ENCODE measurements around the gene ZNRF4. TPM values are rescaled to one million over a fixed set of nuclear protein-coding genes. Genes with fewer than 3 reads are reported as not detected.
"Not testable (repeated sequence)": the region's sequence is repeated elsewhere in the genome, so short reads cannot be mapped to it uniquely, and the experiment has no call there.

ZNRF4 gene
- total RNA-seq, 2 experiments from 2014 or later = not detected

DNA sequence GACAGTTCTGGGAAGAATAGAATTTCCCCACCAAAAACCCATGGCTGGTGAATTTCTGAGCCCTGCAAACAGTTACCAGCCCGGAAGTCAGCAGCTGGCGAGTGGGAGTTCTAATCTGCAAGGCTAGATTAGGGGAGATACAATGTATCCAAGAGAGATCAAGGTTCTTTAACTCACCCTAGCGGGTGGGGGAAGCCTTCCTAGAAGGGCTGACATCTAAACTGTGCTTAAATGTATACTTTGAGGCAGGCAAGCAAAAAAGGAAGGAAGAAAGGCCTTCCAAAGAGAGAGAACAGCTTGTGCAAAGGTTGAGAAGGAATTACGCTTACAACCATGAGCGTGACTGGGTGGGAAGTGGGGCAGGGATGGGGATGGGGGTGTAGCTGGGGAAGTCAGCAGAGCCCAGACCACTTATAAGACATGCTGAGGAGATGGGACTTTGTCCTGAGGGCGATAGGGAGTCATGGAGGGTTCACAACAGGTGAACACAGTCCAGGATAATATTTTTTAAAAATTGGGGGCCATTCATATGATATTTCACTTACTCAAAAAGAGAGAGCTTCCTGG lies 20.8 kb upstream of the ZNRF4 start:
- no peak for DNase-seq
- no peaks in the 10 kb centered on the region for H3K4me1 Mint-ChIP-seq
- no peak overlapping the region for H3K27ac Mint-ChIP-seq
- ChIA-PET POLR2A (no interaction called here), CTCF (no interaction called here)
- no peaks in the 10 kb centered on the region for H3K9me3 Mint-ChIP-seq
- H3K4me3 Mint-ChIP-seq = no peak overlapping the region
- peaks cover 13% of the 10 kb centered on the region for H3K27me3 Mint-ChIP-seq
- no peaks in the 10 kb centered on the region for H3K36me3 Mint-ChIP-seq (ENCODE audit: low read depth)

DNA sequence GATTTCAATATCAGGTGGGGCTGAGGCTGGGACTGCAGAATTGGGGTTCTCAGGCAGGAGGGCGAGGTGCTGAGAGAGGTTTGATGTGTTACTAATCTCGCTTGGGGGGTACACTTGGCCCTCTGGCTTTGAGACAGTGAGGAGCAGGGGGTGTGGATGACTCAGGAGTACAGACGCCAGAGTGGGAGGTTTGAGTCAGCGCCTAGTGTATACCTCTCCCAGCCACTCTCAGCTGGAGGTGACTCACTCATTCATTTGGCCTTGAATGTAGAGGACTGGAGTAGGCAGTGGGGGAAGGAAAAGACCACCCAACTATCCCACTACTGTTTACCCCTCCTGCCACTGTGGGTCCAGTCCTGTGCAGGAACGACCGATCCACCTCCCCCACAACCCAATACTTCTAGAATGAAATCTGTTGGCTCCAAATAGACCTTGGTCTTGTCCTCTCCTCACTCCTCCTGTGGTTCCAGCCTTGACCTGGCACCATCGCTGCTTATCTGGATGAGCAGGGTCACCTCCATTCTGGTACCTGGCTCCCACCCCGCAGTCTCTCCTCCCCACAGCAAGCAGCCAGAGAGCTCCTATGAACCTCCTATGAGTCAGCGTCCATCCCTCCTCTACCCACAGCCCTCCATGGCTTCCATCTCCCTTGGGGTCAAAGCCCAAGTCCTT lies 20.1 kb upstream of the ZNRF4 start:
- POLR2A ChIA-PET = no interaction called here
- Mint-ChIP-seq H3K4me1 (no peaks in the 10 kb centered on the region), H3K27ac (no peak overlapping the region), H3K27me3 (peaks cover 13% of the 10 kb centered on the region), H3K4me3 (no peak overlapping the region), H3K9me3 (no peaks in the 10 kb centered on the region), H3K36me3 (ENCODE audit: low read depth) (no peaks in the 10 kb centered on the region)
- no peak for DNase-seq
- CTCF ChIA-PET = no interaction called here

DNA sequence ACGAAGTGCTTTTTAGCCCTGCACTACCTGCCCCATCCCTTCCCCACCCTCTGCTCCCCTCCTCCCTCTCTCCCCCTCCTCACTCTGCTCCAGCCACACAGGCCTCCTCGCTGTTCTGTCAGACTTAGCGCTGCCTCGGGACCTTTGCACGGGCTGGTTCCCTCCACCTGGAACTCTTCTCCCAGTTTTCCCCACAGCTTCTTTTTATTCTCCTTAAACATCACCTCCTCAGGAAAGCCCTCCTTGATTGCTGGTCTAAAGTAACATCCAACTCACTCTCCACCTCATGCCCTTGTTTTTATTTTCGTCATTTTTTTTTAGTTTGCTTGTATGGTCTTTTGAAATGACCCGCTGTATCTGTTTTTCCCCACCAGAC lies 19.6 kb upstream of the ZNRF4 start:
- ChIA-PET POLR2A (no interaction called here), CTCF (no interaction called here)
- no peak overlapping the region for H3K4me3 Mint-ChIP-seq
- H3K36me3 Mint-ChIP-seq (ENCODE audit: low read depth) = no peaks in the 10 kb centered on the region
- H3K4me1 Mint-ChIP-seq = no peaks in the 10 kb centered on the region
- DNase-seq = no peak
- H3K9me3 Mint-ChIP-seq = no peaks in the 10 kb centered on the region
- no peak overlapping the region for H3K27ac Mint-ChIP-seq
- H3K27me3 Mint-ChIP-seq = peaks cover 13% of the 10 kb centered on the region

DNA sequence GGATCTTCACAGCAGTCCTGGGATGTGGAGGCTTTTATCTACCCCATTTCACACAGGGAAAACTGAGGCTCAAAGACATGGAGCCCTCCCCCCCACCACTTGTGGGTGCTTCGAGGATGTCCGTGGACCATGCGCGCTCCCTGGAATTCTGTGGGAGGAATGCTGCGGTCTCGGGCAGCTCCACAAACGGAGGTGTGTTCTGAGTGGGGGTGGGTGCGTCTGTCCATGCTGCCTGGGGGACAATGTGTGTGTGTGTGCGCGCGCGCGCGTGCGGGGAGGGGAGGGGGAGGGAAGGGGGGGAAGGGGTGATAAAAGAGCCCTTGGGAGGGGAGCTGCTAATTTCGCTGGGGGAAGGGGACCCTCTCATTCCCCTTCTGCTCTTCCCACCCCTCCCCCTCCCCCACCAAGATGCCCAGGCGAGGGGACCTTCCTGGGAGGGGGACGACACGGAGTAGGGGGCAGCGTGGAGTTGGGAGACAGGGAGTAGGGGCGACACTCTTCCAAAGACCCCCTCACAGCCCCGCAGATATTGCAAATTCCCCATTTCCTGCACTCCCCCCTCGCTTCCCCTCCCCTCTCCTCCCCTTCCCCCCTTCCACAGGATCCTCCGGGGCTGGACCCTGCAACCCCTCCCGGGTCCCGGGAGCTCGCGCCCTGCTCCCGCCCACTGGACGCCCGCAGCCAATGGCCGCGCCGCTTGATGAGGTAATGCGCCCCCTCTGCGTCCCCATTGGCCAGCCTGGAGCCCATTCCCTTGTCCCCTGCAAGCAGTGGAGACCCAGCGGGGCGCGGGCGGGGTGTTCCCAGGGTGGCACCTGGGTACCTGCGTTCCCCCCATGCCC lies 18.9 kb upstream of the ZNRF4 start:
- CTCF ChIA-PET = no interaction called here
- Mint-ChIP-seq H3K36me3 (ENCODE audit: low read depth) (no peaks in the 10 kb centered on the region), H3K27ac (no peak overlapping the region)

DNA sequence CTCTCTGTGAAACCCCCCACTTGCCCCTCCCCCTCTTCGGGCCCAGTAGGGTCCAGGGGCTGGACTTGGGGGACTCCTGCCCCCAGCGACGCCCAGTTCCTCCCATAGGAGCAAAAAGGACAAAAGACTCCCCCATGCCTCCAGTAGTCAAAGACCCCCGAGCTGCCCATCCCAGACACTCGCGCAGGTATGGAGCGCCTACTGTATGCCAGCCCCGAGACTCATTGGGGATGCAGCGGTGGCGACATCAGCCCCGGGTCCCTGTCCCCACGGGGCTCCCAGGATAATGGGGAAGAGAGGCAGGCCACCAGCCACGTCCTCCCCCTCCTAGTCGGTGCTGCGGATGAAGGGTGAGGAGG lies 18.3 kb upstream of the ZNRF4 start:
- H3K36me3 Mint-ChIP-seq (ENCODE audit: low read depth) = no peaks in the 10 kb centered on the region
- POLR2A ChIA-PET = no interaction called here
- CTCF ChIA-PET = no interaction called here
- H3K4me3 Mint-ChIP-seq = no peak overlapping the region
- H3K27me3 Mint-ChIP-seq = peaks cover 13% of the 10 kb centered on the region
- H3K9me3 Mint-ChIP-seq = no peaks in the 10 kb centered on the region
- DNase-seq = no peak
- no peaks in the 10 kb centered on the region for H3K4me1 Mint-ChIP-seq
- H3K27ac Mint-ChIP-seq = no peak overlapping the region

More for the DNA sequence above, 18.9 kb upstream of the ZNRF4 start:
- H3K4me3 Mint-ChIP-seq = no peak overlapping the region
- POLR2A ChIA-PET = no interaction called here
- DNase-seq = no peak
- no peaks in the 10 kb centered on the region for H3K4me1 Mint-ChIP-seq
- no peaks in the 10 kb centered on the region for H3K9me3 Mint-ChIP-seq
- H3K27me3 Mint-ChIP-seq = peaks cover 13% of the 10 kb centered on the region

DNA sequence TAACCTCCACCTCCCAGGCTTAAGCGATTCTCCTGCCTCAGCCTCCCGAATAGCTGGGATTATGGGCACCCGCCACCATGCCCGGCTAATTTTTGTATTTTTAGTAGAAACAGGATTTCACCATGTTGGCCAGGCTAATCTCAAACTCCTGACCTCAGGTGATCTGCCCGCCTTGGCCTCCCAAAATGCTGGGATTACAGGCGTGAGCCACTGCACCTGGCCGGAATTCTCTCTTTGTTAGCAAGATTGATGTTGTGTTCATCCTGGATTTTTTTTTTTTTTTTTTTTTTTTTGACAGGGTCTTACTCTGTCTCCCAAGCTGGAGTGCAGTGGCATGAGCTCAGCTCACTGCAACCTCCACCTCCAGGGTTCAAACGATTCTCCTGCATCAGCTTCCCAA lies 16.5 kb upstream of the ZNRF4 start:
- CTCF ChIA-PET = interaction anchor here (0.7 kb wide), 1 partner anchor 13 kb away, joined by 3 read pairs; no protein-coding TSS in a partner anchor
- H3K4me3 Mint-ChIP-seq; H3K27ac Mint-ChIP-seq; H3K9me3 Mint-ChIP-seq; DNase-seq; H3K4me1 Mint-ChIP-seq; POLR2A ChIA-PET; H3K36me3 Mint-ChIP-seq (ENCODE audit: low read depth): not testable (repeated sequence)
- peaks cover 13% of the 10 kb centered on the region for H3K27me3 Mint-ChIP-seq

DNA sequence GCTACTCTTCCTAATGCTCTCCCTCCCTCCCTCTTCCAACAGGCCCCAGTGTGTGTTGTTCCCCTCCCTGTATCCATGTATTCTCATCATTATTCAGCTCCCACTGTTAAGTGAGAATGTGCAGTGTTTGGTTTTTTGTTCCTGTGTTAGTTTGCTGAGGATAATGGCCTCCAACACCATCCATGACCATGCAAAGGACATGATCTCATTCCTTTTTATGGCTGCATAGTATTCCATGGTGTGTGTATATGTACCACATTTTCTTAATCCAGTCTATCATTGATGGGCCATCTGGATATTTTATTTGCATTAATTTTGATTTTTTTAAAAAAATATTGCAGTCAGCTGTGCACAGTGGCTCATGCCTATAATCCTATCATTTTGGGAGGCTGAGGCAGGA lies 15.8 kb upstream of the ZNRF4 start:
- H3K4me3 Mint-ChIP-seq = no peak overlapping the region
- peaks cover 13% of the 10 kb centered on the region for H3K27me3 Mint-ChIP-seq
- H3K9me3 Mint-ChIP-seq = no peaks in the 10 kb centered on the region
- DNase-seq = no peak
- H3K36me3 Mint-ChIP-seq (ENCODE audit: low read depth) = no peaks in the 10 kb centered on the region
- ChIA-PET CTCF (interaction anchor here (0.7 kb wide), 1 partner anchor 14 kb away, joined by 3 read pairs; no protein-coding TSS in a partner anchor), POLR2A (no interaction called here)
- no peak overlapping the region for H3K27ac Mint-ChIP-seq
- H3K4me1 Mint-ChIP-seq = no peaks in the 10 kb centered on the region

DNA sequence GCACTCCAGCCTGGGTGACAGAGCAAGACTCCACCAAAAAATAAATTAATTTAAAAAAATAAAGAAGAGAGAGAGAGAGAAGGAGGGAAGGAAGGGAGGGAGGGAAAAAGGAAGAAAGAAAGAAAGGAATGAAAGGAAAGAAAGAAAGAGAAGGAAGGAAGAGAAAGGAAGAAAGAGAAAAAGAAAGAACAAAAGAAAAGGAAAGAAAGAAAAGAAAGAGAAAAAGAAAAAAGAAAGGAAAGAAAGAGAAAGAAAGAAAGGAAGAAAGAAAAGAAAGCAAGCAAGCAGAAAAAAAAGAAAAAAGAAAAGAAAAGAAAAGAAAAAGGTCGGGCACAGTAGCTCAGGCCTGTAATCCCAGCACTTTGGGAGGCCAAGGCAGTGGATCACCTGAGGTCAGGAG lies 14.9 kb upstream of the ZNRF4 start:
- no peak overlapping the region for H3K27ac Mint-ChIP-seq
- peaks cover 10% of the 10 kb centered on the region for H3K27me3 Mint-ChIP-seq
- no peak for DNase-seq
- POLR2A ChIA-PET = no interaction called here
- no peaks in the 10 kb centered on the region for H3K9me3 Mint-ChIP-seq
- CTCF ChIA-PET = no interaction called here
- no peak overlapping the region for H3K4me3 Mint-ChIP-seq
- no peaks in the 10 kb centered on the region for H3K36me3 Mint-ChIP-seq (ENCODE audit: low read depth)
- H3K4me1 Mint-ChIP-seq = no peaks in the 10 kb centered on the region

DNA sequence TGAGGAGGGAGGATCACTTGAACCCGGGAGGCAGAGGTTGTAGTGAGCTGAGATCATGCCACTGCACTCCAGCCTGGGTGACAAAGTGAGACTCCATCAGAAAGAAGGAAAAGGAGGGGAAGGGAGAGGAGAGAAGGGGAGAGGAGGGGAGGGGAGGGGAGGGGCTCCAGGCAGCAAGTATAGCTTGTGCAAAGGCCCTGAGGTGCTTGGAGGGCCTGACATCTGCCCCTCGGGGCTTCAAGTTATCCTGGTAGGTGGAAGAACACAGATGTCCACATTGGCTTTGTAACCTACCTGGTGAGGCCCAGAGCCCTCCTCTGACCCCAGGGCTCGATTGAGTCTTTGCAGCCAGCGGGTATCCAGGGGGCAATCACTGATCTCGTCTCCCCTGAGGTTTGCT lies 11.5 kb upstream of the ZNRF4 start:
- Mint-ChIP-seq H3K27me3 (peaks cover 2% of the 10 kb centered on the region), H3K36me3 (ENCODE audit: low read depth) (no peaks in the 10 kb centered on the region), H3K27ac (no peak overlapping the region), H3K9me3 (no peaks in the 10 kb centered on the region), H3K4me3 (no peak overlapping the region), H3K4me1 (no peaks in the 10 kb centered on the region)
- no peak for DNase-seq
- ChIA-PET CTCF (interaction anchor here (0.6 kb wide), 1 partner anchor 570 kb away, joined by 3 read pairs; no protein-coding TSS in a partner anchor), POLR2A (no interaction called here)

DNA sequence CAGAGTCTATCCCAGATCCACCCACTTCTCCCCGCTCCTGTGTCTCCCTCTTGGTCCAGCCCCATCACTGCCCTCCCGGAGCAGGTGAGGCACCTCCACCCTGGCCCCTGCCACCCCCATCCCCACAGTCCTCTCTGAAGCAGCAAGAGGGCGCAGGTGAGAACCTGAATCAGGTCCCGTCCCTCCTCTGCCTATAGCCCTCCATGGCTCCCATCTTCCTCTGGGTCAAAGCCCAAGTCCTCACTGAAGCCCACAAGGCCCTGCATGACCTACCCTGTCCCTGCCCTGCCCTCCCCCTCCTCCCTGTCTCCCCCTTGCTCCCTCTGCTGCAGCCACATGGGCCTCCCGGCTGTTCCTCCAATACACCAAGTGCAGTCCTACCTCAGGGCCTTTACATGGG lies 10.8 kb upstream of the ZNRF4 start:
- no peaks in the 10 kb centered on the region for H3K36me3 Mint-ChIP-seq (ENCODE audit: low read depth)
- no peak for DNase-seq
- POLR2A ChIA-PET = no interaction called here
- H3K4me3 Mint-ChIP-seq = no peak overlapping the region
- CTCF ChIA-PET = no interaction called here
- H3K27me3 Mint-ChIP-seq = peaks cover under 1% of the 10 kb centered on the region
- no peak overlapping the region for H3K27ac Mint-ChIP-seq
- no peaks in the 10 kb centered on the region for H3K9me3 Mint-ChIP-seq
- H3K4me1 Mint-ChIP-seq = no peaks in the 10 kb centered on the region

DNA sequence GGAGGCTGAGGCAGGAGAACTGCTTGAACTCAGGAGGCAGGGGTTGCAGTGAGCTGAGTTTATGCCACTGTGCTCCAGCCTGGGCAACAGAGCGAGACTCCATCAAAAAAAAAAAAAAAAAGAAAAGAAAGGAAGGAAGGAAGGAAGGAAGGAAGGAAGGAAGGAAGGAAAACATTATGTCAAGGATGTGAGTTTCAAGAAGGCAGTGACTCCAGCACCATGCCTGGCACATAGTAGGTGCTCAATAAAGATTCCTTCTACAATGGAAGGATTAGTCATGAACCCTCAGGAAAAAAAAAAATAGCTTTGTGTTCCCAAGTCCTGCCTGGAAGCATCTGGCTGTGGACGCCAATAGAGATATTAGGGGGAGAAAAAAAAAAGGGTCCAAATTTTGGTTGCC lies 10.1 kb upstream of the ZNRF4 start:
- ChIA-PET CTCF (no interaction called here), POLR2A (no interaction called here)
- H3K9me3 Mint-ChIP-seq = no peaks in the 10 kb centered on the region
- no peak for DNase-seq
- H3K4me3 Mint-ChIP-seq = no peak overlapping the region
- H3K27ac Mint-ChIP-seq = no peak overlapping the region
- H3K27me3 Mint-ChIP-seq = no peaks in the 10 kb centered on the region
- no peaks in the 10 kb centered on the region for H3K4me1 Mint-ChIP-seq
- no peaks in the 10 kb centered on the region for H3K36me3 Mint-ChIP-seq (ENCODE audit: low read depth)

DNA sequence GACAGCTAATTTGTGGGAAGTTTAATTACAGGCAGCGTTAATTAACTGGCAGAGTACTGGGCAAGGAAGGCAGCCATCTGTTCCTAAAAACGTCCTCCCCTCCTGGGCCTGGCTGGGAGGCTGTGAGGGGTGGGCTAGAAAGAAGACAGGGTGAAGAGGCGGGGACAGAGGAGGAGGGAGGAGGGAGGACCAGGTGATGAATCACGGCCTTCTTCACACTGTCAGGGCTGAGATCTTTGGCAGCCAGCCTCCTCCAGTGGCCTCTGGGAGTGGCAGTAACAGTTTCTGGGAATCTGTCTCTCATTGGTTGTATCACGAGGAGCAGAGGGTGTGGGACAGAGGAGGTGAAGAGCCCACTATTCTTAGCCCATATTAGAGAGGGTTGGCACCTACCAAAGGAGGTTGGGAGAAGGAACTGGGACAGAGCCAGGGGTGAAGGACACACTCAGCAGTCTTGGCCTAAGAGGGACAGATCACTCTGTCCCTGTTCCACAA lies 9.6 kb upstream of the ZNRF4 start:
- H3K36me3 Mint-ChIP-seq (ENCODE audit: low read depth) = no peaks in the 10 kb centered on the region
- no peak for DNase-seq
- no peaks in the 10 kb centered on the region for H3K4me1 Mint-ChIP-seq
- POLR2A ChIA-PET = no interaction called here
- CTCF ChIA-PET = no interaction called here
- H3K27me3 Mint-ChIP-seq = no peaks in the 10 kb centered on the region
- H3K4me3 Mint-ChIP-seq = no peak overlapping the region
- H3K27ac Mint-ChIP-seq = no peak overlapping the region
- H3K9me3 Mint-ChIP-seq = no peaks in the 10 kb centered on the region

DNA sequence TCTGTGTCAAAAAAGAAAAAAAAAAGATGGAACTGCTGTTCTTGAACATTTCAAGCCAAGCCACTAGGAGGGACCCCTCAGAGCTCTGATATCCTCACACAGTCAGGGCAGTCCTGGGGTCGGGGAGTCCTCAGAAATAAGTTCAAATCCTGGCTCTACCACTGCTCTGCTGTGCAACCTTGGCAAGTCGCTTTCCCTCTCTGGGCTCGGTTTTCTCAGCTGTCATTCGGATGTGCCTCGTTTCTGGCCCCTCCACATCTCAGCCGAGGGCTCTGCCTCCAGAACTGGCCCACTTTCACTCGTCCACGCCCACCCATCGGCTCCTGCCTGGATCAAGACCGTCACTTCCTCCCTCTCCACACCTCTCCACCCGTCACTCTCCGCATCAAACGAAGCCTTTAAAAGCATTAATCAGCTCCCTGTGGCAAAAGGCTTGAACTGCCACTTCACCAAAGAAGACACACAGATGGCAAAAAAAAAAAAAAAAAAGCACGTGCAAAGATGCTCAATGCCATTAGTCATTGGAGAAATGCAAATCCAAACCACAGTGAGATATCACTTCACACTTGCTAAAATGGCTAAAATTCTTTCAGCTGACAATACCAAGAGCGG lies 7.4 kb upstream of the ZNRF4 start:
- Mint-ChIP-seq H3K27ac (no peak overlapping the region), H3K4me3 (no peak overlapping the region), H3K9me3 (no peaks in the 10 kb centered on the region), H3K27me3 (no peaks in the 10 kb centered on the region), H3K36me3 (ENCODE audit: low read depth) (no peaks in the 10 kb centered on the region), H3K4me1 (no peaks in the 10 kb centered on the region)
- POLR2A ChIA-PET = no interaction called here
- no peak for DNase-seq
- CTCF ChIA-PET = interaction anchor here (0.8 kb wide), 1 partner anchor 199 kb away, joined by 3 read pairs; no protein-coding TSS in a partner anchor
